NCI-H2081 (cell line): ENCODE data around the gene DIPK1C.
"Not testable (repeated sequence)": the region's sequence is repeated elsewhere in the genome, so short reads cannot be mapped to it uniquely, and the experiment has no call there.

Experiments used
- DNase-seq, 2 experiments: peaks; one replicate each; lab custom pipeline; 2025; lab: John Stamatoyannopoulos, UW

Gene DIPK1C

GRCh38 chr18:74457043-74457724 is at the start of gene DIPK1C:
DIPK1C (minus strand) TSS chr18:74457308; CDS start chr18:74457259, 49 bp downstream.
- DNase-seq: no peak

GRCh38 chr18:74506448-74507084 is 49.5 kb upstream of the DIPK1C start:
- no peak for DNase-seq

GRCh38 chr18:74505776-74506175 is 48.7 kb upstream of the DIPK1C start:
- no peak for DNase-seq

- DNase-seq: no peak
These were observed 46.0 kb upstream of the DIPK1C start for GRCh38 chr18:74503137-74503536.

DNA sequence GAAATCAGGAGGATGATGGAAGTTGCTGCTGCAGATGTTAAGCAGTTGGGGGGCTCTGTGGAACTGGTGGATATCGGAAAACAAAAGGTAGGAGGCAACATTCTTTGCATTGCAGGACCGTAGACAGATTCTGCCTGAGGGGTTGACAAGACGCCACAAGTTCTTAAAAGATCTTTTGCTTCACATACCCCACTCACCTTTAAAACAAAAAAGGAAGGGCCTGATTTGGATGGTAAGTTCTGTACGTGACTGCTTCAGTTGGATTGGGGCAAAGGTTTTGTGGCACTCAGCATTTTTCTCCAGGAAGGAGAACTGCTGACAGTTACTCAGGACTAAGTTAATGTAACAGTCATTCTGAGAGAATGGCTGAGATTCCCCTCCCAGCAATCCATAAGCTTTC is 44.3 kb upstream of the DIPK1C start:
- DNase-seq: no peak

DNA sequence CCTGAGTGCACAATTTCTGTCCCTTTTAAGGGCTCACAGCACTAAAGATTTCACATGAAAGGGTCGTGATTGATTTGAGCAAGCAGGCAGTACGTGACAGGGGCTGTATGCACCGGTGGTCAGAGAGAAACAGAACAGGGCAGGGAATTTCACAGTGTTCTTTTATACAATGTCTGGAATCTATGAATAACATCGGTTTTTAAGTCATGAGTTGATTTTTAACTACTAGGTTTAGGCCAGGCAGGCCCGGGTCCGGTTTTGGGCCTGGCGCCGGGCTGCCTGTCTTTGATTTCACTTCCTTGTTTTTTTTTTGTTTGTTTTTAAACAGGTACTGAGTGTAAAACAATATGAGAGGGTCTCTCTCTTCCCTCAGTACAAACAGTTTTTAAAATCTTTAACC is 43.7 kb upstream of the DIPK1C start:
- not testable (repeated sequence) for DNase-seq

GRCh38 chr18:74500372-74500771 is 43.3 kb upstream of the DIPK1C start:
- DNase-seq: no peak

DNA sequence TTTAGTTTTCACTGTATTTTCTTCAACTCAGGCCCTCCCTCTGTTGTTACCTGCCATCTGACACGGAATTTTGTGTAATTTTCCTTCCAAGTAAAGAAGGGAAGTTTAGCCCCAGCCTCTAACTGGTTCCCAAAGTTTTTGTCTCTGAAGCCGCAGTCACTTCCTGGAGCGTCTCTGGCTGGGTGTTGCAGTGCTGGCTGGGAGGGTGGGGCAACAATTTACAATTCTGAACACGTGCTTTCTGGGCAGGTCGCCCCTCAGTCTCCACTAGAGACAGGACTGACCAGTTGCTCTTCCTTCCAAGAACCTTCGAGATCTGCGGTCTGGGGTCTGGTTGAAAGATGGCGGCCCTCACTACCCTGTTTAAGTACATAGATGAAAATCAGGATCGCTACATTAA is 42.5 kb upstream of the DIPK1C start:
- DNase-seq: no peak

- DNase-seq: no peak
These were observed 41.9 kb upstream of the DIPK1C start for GRCh38 chr18:74498712-74499627.

DNA sequence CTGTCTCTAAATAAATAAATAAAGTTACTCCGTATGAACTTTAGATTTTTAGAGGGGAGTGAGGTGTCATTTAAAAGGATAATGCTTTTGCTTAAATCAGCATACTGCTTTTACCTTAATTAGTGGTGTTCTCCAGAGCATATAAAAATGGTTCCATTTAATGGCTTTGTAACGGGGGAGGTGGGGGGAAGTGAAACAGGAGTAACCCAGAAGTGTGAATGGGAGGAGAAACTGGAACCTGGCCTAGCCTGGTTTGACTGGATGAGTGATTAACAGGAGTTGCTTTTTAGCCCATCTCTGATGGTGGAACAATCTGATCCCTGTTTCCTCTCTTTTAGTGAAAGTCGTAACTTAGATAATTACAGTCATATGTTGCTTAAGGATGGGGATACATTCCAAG is 40.7 kb upstream of the DIPK1C start:
- DNase-seq: no peak

DNA sequence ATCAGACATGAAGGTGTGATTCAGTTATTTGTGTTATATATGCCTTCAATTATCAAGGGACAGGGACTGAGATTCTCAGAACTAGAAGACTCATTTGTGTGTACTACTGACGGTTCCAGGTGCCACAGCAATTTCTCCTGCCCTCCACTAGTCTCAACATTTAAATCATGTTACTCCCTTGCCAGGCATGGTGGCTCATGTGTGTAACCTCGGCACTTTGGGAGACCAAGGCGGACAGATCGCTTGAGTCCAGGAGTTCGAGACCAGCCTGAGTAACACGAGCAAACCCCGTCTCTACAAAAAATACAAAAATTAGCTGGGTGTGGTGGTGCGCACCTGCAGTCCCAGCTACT is 40.2 kb upstream of the DIPK1C start:
- DNase-seq: no peak

DNA sequence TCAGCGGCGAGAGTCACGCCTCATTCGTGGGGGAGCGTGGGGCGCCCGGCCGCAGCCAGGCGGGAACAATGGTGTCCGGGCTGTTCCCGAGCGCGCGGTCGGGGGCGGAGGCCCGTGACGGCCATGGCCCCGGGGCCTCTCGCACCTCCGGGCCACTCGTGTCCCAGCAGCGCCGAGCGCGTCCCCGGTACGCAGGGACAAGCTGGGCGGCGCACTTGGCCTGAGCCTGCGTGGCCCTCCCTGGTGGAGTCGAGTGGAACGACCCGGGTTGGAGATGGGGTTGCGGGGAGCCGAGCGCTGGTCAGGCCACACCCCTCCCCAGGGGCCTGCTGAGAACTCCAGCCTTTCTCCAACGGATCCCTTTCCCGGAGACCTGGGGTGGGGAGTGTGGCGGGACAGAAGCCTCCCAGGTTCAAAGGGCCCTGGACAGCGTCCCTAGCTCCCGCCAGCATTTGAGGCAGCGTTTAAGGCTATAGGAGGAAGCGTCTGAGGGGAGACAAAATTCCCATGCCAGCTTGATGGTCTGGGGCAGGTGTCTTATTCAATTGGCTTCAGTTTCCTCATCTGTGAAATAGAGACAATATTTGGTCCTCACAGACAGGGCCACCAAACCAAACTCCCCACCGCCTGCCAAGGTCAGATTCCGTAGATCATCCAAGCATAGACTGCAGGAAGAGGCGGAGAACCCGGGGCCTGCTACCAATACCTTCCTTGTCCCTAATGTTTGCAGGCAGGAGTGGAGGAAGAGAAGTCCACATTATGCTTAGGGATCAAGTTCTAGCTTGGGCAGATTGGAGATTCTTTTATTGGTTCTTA is 39.6 kb upstream of the DIPK1C start:
- peak; percentile 20 to 36 for DNase-seq

DNA sequence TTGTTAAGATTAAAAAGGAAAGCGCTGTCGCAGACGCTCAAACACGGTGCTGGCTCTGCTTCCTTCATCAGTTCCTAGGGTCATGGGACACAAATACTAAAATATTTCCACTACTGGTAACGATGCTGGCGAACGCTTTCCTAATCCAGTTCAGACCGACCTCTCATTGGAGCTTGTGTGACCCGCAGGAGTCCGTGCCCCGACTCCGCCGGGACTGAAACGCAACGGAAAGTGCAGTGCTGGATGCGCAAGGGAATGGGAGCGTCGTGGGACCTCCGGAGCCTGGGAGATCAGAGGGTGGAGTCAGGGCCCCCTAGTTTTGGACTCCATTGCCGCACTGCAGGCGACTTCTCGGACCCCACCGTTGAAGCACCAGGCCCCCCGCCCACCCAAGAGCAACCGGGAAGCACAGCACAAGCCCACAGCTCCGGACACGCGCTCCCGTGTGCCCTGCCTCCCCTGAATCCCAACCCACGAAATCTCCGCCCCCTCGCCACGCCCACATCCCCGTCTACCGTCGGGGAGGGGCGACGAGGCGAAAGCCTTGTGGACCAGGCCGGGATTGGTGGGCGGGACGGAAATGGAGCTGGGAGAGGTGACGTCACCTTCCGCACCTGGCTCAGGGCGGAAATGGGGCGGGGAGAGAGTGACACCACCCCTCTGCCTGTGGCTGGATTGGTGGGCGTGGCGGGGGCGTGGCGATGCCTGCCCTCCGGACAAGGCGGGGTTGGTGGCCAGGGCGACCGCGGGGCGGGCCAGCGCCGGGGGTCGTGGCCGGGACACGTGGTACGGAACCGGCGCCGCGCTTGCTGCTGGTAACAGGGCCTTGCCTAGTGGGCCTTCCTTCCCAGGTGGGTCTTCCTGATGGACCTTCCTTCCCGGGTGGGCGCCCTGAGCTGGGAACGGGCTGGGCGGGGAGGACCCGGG is 38.7 kb upstream of the DIPK1C start, which contains the start of gene CNDP2:
TSS of gene CNDP2 (plus strand) at position 783 of the 927 bp plus-strand sequence. CDS start 3,611 bp downstream, outside the sequence.
- DNase-seq: peak; percentile 98 to 99

DNA sequence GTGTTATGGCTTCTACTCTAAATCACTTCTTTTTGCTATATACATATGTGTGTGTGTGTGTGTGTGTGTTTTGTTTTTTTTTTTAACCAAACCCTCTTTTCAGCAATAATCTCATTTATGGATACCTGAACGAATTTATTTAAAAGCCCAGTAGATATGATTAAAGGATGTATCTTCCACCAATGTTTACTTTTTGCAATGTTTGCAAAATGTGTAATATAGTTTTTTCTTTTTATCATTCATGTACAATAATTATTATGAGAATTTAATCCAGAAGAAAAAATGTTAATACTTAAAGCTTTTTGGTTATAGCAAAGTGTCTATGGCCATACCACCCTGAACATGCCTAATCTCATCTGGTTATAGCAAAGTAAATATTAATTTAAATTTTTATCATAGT is 37.4 kb upstream of the DIPK1C start:
- DNase-seq: no peak

DNA sequence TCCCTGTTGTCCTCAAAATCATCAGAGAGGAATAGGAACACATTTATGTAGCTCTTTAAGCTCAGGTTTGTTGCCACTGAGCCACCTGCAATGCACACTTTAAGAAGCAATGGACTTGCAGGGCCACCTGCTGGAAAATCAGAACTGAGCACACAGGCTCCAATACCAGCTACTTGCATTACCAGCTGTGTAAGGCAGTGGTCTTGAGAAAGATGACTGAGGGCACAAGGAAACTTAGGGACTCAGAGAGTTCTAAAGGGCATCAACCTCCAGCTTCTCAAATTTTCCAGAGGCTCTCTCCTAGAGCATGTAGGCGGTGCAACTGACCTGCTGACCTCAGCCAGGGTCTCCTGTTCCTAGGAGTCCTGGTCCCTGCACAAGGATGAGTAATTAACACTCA is 36.6 kb upstream of the DIPK1C start:
- DNase-seq: peak; percentile 27 to 67

DNA sequence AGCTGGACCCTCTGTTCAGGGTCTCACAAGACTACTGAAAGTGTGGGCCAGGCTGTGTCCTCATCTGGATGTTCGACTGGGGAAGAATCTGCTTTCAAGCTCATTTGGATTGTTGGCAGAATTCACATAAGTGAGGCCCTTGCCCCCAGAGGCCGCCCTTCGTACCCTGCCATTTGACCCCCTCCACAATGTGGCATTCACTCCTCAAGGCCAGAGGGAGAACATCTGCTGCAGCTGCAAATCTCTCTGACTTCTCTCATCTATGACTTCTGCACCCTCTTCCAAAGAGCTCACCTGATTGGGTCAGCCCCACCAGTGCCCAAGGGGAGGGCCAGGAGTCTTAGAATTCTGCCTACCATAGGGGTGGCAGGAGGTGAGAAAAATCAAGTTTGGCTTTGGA is 35.2 kb upstream of the DIPK1C start:
- DNase-seq: no peak

DNA sequence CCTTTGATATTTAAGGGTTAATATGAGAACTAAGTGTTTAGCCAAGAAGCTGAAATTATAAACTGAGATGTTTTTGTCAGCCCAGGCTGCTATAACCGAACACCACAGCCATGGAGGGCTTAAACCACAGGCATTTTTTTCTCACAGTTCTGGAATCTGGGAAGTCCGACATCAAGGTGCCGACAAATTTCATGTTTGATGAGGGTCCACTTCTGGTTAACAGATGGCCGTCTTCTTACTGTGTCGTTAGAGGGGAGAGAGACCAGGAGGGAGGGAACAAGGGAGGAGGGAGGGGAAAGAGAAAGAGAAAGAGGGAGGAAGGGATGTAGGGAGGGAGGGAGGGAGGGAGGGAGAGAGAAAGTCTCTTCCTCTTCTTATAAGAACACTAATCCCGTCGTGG is 32.6 kb upstream of the DIPK1C start:
- DNase-seq: no peak

DNA sequence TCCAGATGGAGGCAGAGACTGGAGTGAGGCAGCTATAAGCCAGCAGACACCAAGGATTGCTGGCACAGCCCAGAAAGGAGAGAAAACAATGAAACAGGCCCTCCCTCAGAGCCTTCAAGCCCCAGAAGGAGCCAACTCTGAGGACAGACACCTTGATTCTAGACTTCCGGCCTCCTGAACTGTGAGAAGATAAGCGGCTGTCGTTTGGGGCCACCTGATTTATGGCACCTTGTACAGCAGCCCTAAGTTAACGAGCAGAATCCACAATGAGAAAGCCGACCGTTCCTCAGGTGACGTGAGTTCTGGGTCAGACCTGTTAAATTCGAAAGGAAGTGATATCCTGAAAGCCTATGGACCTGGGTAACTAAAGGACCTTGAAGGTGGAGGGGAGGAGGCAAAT is 31.8 kb upstream of the DIPK1C start:
- DNase-seq: no peak

DNA sequence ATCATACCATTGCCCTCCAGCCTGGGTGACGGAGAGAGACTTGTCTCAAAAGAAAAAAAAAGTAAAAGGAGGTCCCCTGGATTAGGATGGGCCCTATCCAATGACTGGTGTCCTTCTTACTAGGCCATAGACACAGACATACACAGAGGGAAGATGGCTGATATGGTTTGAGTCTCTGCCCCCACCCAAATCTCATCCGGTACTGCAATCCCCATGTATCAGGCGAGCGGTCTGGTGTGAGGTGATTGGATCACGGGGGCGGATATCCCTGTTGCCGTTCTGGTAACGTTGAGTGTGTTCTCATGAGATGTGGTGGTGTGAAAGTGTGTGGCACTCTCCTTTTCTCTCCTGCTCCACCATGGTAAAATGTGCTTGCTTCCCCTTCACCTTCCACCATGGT is 31.2 kb upstream of the DIPK1C start:
- DNase-seq: no peak

GRCh38 chr18:74486119-74486849 is 29.2 kb upstream of the DIPK1C start:
- DNase-seq: no peak
